Mucosa of descending colon (tissue), 3 donors: ENCODE results near the gene KIF6. TPM values are rescaled to one million over a fixed set of nuclear protein-coding genes. Genes with fewer than 3 reads are reported as not detected.

Experiments used
- ATAC-seq: fragments of 200-7000 bp; cut with Tn5 transposase; one replicate; pipeline ENCODE4 v1.9.1; 2020; ENCODE audit warnings: mild to moderate bottlenecking, moderate library complexity
- DNase-seq, 3 donors: peaks; one replicate each; pipeline ENCODE4 v3.0.0-alpha.2; 2020
- H3K36me3 ChIP-seq: fragments of 200-600 bp; one replicate; pipeline ENCODE4 v1.8.0; 2021; ENCODE audit warnings: low read depth, mild to moderate bottlenecking
- H3K4me1 ChIP-seq: fragments of 200-600 bp; one replicate; pipeline ENCODE4 v1.8.0; 2021; ENCODE audit warnings: low read depth, mild to moderate bottlenecking
- H3K4me3 ChIP-seq: fragments of 200-600 bp; one replicate; pipeline ENCODE4 v1.8.0; 2021; ENCODE audit warnings: mild to moderate bottlenecking
- H3K9me3 ChIP-seq: fragments of 200-600 bp; one replicate; pipeline ENCODE4 v1.8.0; 2021; ENCODE audit warnings: mild to moderate bottlenecking
- intact Hi-C, 2 donors: fragments of 100-400 bp; cut with DNase I in 1 of 2; cut with micrococcal nuclease in 1 of 2; formaldehyde crosslinking; loops; one replicate each; pipeline versions ENCODE4 v1.11.0 to v1.11.1; 2022; cut with DNase I, micrococcal nuclease
- total RNA-seq, 3 donors: library from RNA; stranded (reverse); fragmentation: NEBNext Ultra II Directional in 2 of 3; extraction: Animal tissue kit (Norgen Biotek cat#: 25700) in 2 of 3; gene quantifications; one replicate each; pipeline versions ENCODE4 v1.2.1 to v1.2.4, GENCODE V29; 2021 to 2023
- TF ChIP-seq, protein P1 (sequence below): fragments of 200-600 bp; IDR thresholded peaks from one replicate; pipeline ENCODE4 v1.8.0; 2022; ENCODE audit warnings: antibody characterized with exemption, mild to moderate bottlenecking
- donor health status: DM: no; HTN: no; CAD: no; lungs with moderate emphysema.
- donor health status: DM: no; HTN: no; CAD: no.
- donor health status: DM: no; HTN: yes; CAD: no.

The KIF6 gene
- total RNA-seq, 3 donors from 2014 or later: 0.24 to 0.85 (median 0.52) TPM

DNA sequence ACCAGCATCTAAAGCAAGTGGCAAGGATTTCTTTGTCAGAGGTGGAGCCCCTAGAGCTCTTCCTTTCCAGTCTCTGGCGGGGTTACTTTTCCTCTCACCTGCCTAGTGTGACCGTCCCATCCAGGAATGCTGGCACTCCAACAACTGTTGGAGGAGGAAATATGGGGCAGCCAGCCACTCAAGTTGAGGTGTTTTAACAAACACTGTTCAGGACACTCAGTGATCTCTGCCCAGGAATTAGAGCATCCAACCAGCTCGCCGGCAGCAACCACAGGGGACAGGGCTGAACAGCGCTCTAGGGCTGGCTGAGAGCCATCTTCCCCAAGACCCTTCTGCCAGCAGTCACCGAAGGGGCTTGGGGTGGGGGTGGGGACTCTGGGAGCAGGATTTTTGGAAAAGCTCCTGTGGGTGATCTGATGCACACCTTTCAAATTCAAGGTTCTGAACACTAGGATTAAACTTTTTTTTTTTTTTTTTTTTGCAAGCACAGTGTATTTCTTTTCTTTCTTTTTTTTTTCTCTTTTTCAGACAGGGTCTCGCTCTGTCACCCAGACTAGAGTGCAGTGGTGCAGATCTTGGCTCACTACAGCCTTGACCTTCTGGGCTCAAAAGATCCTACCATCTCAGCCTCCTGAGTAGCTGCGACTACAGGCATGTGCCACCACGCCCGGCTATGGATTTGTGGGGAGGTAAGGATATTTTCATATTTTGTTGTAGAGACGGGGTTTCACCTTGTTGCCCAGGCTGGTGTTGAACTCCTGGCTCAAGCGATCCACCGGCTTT, 374.3 kb downstream of the KIF6 start:
- Histone ChIP-seq H3K4me3 (no peak overlapping the region), H3K9me3 (no peaks in the 10 kb centered on the region), H3K4me1 (no peaks in the 10 kb centered on the region), H3K36me3 (no peaks in the 10 kb centered on the region)
- intact Hi-C loops: no loop called here
- TF ChIP-seq, protein P1, sequence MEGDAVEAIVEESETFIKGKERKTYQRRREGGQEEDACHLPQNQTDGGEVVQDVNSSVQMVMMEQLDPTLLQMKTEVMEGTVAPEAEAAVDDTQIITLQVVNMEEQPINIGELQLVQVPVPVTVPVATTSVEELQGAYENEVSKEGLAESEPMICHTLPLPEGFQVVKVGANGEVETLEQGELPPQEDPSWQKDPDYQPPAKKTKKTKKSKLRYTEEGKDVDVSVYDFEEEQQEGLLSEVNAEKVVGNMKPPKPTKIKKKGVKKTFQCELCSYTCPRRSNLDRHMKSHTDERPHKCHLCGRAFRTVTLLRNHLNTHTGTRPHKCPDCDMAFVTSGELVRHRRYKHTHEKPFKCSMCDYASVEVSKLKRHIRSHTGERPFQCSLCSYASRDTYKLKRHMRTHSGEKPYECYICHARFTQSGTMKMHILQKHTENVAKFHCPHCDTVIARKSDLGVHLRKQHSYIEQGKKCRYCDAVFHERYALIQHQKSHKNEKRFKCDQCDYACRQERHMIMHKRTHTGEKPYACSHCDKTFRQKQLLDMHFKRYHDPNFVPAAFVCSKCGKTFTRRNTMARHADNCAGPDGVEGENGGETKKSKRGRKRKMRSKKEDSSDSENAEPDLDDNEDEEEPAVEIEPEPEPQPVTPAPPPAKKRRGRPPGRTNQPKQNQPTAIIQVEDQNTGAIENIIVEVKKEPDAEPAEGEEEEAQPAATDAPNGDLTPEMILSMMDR: no peak
- ATAC-seq (no peak), DNase-seq (no peak)

DNA sequence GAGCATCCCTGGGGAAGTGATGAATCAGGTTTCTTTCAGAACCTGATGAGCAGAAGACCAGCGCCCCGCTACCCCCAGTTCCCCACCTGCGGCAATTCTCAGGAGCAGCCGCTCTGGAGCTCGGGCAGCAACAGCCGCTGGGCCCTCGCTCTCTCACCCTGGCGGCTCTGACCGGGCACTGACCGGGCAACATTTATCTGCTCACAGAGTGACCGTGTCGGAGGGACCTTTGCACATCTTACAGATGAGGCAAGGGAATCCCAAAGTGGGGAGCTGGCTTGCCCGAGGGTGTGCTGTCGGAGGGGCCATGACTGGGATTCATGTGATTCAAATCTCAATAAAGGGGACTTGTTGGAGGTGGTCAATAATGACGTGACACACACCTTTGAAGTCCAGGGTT, 376.5 kb downstream of the KIF6 start:
- intact Hi-C loops: no loop called here
- Histone ChIP-seq H3K9me3 (no peaks in the 10 kb centered on the region), H3K4me1 (no peaks in the 10 kb centered on the region), H3K36me3 (no peaks in the 10 kb centered on the region), H3K4me3 (no peak overlapping the region)
- DNase-seq: no peak
- ATAC-seq: no peak
- TF ChIP-seq, protein P1: no peak

DNA sequence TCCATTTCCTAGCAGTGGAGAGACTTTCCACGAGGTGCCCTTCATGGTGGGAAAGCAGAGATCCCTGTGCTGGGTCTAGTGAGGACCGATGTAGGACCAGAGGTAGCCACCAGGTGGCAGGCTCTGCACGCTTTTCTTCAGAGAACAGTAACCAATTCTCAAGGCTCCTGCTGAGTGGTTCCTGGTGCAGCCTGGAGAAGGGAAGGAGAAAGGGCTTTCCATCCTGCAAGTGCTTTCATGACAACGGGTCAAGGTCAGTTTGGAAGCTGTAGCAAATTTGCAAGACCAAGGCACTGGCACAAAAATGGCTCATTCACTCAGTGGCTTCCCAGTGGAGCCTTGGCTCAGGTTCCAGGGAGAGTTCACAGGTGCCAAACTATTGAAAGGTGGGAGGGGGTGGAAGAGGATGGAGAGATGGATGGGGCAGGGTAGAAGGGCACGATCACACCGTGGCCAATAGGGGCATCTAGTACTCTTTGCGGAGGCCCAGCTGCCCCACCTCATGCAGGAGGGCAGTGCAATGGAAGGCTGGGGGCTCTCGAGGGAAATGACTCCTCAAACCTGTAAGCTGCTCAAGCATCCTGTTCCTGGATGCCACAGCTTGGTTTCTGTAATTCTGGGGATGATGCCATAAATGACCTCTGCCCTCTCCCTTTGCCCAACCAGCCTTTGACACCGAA, 377.2 kb downstream of the KIF6 start:
- peak; percentile 74 for ATAC-seq
- no peaks in the 10 kb centered on the region for H3K4me1 ChIP-seq
- intact Hi-C loops: no loop called here
- H3K36me3 ChIP-seq: no peaks in the 10 kb centered on the region
- TF ChIP-seq, protein P1: peak; percentile 84
- H3K9me3 ChIP-seq: no peaks in the 10 kb centered on the region
- DNase-seq: peak in 2 of 3 donors; percentile 76 to 84
- H3K4me3 ChIP-seq: no peak overlapping the region

DNA sequence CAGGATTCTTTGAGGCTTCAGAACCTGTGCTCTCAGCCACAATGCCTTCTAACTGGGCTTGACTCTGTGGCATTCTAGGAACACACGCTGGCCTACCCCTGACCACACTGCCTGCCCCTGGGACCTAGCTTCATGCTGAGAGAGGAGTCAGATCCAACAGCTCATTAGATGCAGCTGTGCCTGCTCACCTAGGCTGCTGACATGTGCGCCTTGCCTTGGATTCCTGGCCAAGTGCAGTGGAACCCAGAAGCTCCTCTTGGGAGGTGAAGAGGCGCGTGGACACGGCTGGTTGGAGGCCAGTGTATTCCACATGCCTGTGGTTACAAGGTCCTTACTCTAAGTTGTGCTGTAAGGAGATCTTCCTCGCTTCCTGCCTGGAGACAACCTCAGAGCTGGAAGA, 378.0 kb downstream of the KIF6 start:
- no peaks in the 10 kb centered on the region for H3K36me3 ChIP-seq
- TF ChIP-seq, protein P1: no peak
- no peaks in the 10 kb centered on the region for H3K4me1 ChIP-seq
- H3K4me3 ChIP-seq: no peak overlapping the region
- no peak for DNase-seq
- no peak for ATAC-seq
- no peaks in the 10 kb centered on the region for H3K9me3 ChIP-seq
- intact Hi-C loops: no loop called here

DNA sequence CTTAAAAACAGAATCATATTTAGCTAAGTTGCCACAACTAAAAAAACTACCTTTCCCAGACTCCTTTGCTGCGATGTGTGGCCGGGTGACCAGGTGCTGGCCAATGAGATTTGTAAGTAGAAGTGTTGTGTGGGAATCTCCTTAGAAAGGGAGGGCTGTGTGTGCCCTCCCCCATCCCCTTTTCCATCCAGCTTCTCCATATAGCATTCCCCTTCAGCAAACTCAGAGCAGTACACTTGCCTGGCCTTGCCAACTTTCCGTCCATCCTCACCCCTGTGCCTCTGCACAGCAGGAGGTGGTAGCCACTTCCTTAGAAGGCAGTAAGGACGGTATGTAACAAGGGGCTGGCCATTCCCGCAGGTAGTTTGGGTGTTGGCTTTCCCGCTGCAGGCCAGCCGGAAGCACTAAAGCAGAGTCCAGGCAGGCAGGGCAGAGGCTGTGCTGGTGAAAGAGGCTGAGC, 380.4 kb downstream of the KIF6 start:
- TF ChIP-seq, protein P1: no peak
- no peaks in the 10 kb centered on the region for H3K9me3 ChIP-seq
- no peak overlapping the region for H3K4me3 ChIP-seq
- H3K4me1 ChIP-seq: no peaks in the 10 kb centered on the region
- no peaks in the 10 kb centered on the region for H3K36me3 ChIP-seq
- DNase-seq: no peak
- intact Hi-C loops: no loop called here
- ATAC-seq: peak; percentile 85
